Measurements from ENCODE around the gene ARL4C. TPM values are rescaled to one million over a fixed set of nuclear protein-coding genes. Genes with fewer than 3 reads are reported as not detected.

The ARL4C gene
- total RNA-seq, 3 donors from 2014 or later, result 4.5 to 15.1 (median 8.4) TPM

DNA sequence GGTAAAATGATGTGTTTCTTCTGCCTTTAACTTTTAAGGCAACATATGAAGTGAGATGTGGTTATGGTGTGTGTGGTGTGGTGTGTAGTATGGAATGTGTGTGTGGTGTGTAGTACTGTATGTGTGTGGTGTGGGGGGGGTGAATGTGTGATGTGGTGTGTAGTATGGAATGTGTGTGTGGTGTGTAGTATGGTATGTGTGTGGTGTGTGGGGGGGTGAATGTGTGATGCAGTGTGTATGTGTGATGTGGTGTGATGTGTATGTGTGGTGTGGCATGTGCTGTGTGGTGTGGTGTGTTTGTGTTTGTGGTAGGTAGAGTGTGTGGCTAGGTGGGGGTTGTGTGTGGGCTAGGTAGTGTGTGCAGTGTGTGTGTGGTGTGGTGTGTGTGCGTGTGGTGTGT, 17.2 kb upstream of the ARL4C start:
- H3K9me3 ChIP-seq, result no peaks in the 10 kb centered on the region
- TF ChIP-seq, protein P1, sequence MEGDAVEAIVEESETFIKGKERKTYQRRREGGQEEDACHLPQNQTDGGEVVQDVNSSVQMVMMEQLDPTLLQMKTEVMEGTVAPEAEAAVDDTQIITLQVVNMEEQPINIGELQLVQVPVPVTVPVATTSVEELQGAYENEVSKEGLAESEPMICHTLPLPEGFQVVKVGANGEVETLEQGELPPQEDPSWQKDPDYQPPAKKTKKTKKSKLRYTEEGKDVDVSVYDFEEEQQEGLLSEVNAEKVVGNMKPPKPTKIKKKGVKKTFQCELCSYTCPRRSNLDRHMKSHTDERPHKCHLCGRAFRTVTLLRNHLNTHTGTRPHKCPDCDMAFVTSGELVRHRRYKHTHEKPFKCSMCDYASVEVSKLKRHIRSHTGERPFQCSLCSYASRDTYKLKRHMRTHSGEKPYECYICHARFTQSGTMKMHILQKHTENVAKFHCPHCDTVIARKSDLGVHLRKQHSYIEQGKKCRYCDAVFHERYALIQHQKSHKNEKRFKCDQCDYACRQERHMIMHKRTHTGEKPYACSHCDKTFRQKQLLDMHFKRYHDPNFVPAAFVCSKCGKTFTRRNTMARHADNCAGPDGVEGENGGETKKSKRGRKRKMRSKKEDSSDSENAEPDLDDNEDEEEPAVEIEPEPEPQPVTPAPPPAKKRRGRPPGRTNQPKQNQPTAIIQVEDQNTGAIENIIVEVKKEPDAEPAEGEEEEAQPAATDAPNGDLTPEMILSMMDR (IDR thresholded peaks at IDR 0.05), result no peak
- H3K36me3 ChIP-seq (ENCODE audit: low read depth), result no peaks in the 10 kb centered on the region
- DNase-seq (no peak), ATAC-seq (no peak)
- no peaks in the 10 kb centered on the region for H3K4me1 ChIP-seq (ENCODE audit: low read depth)
- intact Hi-C loops (cut with DNase I, micrococcal nuclease), result no loop called here
- no peak overlapping the region for H3K4me3 ChIP-seq

DNA sequence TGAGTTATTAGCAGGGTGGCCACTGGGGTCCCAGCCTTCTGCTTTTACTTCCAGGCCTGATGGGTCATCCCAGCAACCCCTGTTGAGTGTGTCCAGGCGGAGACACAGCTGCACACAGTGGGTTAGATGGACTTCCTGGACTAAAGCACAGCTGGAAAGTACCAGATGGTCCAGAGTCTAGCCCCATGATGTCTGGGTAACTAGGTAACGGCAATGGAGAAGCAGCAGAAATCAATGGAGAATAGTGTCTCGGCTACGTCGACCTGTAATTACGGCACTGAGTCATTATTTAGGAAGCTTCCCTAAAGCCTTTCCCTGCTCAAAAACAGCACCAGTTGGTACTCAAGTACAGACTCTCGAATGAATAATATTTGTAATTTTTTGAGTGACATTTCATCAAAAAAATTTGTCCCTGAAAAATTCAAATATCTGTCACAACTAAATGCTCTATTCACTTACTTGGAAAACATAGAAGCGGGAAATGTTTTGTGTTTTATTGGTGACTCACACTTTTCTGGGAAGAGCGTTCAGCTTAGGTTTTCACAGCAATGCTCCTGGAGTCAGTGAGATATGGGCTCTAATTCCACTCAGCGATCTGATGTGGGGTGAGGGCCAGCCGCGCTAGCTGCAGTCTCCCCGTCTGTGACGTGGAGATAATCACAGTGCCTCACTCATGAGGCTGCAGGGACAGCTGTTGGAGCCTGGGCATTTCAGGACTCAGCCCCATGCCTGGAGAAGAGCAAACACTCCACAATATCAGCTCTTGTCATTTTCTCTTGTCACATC, 16.2 kb upstream of the ARL4C start:
- TF ChIP-seq, protein P1 (IDR thresholded peaks at IDR 0.05), result no peak
- intact Hi-C loops (cut with DNase I, micrococcal nuclease), result no loop called here
- H3K4me1 ChIP-seq (ENCODE audit: low read depth), result no peaks in the 10 kb centered on the region
- H3K36me3 ChIP-seq (ENCODE audit: low read depth), result no peaks in the 10 kb centered on the region
- no peaks in the 10 kb centered on the region for H3K9me3 ChIP-seq
- ATAC-seq, result no peak
- H3K4me3 ChIP-seq, result no peak overlapping the region
- no peak for DNase-seq

DNA sequence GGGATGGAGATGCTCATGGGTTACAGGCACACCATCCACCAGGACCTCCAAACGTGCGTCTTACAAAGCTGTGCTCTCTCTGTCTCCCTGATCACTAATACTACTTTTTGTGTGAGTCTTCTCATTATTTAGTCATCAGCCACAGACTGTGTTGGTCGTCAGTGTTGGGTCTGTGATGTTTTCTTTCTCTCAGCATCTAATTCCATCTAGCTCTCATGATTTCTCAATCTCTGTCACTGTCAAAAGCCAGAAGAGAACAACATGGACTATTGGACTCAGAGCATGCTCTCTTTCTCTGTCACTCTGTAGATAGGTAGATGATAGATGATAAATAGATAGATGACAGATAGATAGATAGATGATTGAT, 6.0 kb upstream of the ARL4C start:
- ATAC-seq, result no peak
- intact Hi-C loops (cut with DNase I, micrococcal nuclease), result no loop called here
- DNase-seq, result no peak
- Histone ChIP-seq H3K4me1 (ENCODE audit: low read depth) (no peaks in the 10 kb centered on the region), H3K4me3 (no peak overlapping the region), H3K36me3 (ENCODE audit: low read depth) (no peaks in the 10 kb centered on the region), H3K9me3 (no peaks in the 10 kb centered on the region)
- TF ChIP-seq, protein P1 (IDR thresholded peaks at IDR 0.05), result no peak

DNA sequence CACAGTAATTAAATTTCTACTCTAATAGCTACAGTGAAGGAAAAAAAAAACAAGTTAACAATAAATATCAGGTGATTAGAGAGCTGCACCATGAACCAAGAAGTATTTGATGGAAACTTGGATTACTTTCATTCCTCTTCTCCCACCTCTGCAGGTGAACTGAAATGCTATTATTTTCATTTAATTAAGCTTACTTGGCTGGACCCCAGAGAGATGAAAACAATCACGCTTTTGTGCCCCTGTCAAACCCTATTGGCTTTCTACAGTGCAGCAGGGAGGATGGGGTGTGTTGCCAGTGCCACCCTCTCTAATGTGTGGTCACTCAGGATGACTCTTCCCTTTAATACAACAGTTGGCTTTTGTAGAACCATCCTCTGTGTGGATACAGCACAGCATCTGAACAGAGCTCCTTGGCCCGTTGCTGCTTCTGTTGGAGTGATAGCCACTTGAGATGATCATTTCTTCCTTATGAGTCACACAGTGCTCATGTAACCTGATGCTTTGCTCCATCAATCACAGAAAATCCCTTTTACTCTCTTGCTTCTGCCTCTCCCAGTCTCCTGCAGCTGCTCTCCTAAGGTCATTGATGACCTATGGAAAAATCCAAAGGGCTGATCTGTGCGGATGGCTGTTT, 5.5 kb upstream of the ARL4C start:
- TF ChIP-seq, protein P1 (IDR thresholded peaks at IDR 0.05), result no peak
- DNase-seq (no peak), ATAC-seq (no peak)
- Histone ChIP-seq H3K36me3 (ENCODE audit: low read depth) (no peaks in the 10 kb centered on the region), H3K4me3 (no peak overlapping the region), H3K9me3 (no peaks in the 10 kb centered on the region), H3K4me1 (ENCODE audit: low read depth) (peaks cover under 1% of the 10 kb centered on the region)
- intact Hi-C loops (cut with DNase I, micrococcal nuclease), result no loop called here

DNA sequence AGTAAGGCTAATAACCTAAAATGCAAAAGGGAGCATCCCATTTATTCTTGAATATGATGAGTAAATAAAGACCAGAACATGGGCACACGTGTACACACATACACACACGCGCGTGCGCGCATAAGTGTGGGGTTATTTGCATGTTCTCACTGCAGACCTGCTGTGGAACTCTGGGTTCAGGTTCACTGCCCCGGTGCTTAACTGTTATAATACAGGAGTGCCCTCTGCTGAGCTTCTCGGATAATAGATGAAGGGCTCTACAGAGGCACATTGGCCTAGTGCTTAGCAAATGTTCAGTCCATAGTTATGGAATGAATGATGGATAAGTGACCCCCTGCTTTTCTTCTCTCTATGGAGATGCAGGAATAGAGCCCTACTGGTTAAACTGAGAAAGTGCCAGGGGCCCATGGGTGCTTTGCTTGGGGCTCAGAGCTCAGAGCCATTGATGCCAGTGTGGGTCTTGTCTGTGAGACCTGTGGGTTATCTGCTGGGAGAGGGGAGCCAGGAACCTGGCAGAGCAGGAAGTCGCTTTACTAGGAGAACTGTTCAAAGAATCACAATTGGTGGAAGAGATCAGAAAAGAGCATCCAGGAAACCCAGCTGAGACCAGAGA, 3.6 kb upstream of the ARL4C start:
- intact Hi-C loops (cut with DNase I, micrococcal nuclease), result loop anchor here in 1 of 2 donors (2.0 kb wide), 1 partner anchor 366 kb away; no protein-coding TSS in a partner anchor
- Histone ChIP-seq H3K9me3 (no peaks in the 10 kb centered on the region), H3K4me1 (ENCODE audit: low read depth) (peaks cover 10% of the 10 kb centered on the region)

More for the DNA sequence above, 3.6 kb upstream of the ARL4C start:
- peak; percentile 65 for ATAC-seq
- DNase-seq, result peak; percentile 54 to 81 (median 76)
- H3K4me3 ChIP-seq, result no peak overlapping the region
- no peaks in the 10 kb centered on the region for H3K36me3 ChIP-seq (ENCODE audit: low read depth)
- TF ChIP-seq, protein P1 (IDR thresholded peaks at IDR 0.05), result no peak
